ENCODE results near the gene GATC. TPM values are rescaled to one million over a fixed set of nuclear protein-coding genes. Genes with fewer than 3 reads are reported as not detected.

The GATC gene
- total RNA-seq, 1 donor from 2014 or later = 12.9 TPM

GRCh38 chr12:120490833-120491512 is 44.7 kb downstream of the GATC start:
- intact Hi-C loops (cut with DNase I) = no loop called here
- DNase-seq (ENCODE audit: low spot score) = no peak

GRCh38 chr12:120495186-120495730 is 49.0 kb downstream of the GATC start:
- intact Hi-C loops (cut with DNase I) = loop anchor here (5.0 kb wide), 1 partner anchor 37 kb away; the partner anchor contains the start of gene RNF10

GRCh38 chr12:120495731-120496412 is 49.6 kb downstream of the GATC start, which contains the start of gene DYNLL1:
Gene DYNLL1 (plus strand): TSS chr12:120496113. CDS start chr12:120496422, 309 bp downstream.
- DNase-seq (ENCODE audit: low spot score) = peak; percentile 98
- intact Hi-C loops (cut with DNase I) = loop anchor here (1.0 to 5.0 kb wide), 2 partner anchors 27 to 36 kb away; partner anchors contain the start of genes RNF10 and SRSF9

More at GRCh38 chr12:120495186-120495730, 49.0 kb downstream of the GATC start:
- DNase-seq (ENCODE audit: low spot score) = no peak

- intact Hi-C loops (cut with DNase I) = loop anchor here (1.0 to 5.0 kb wide), 2 partner anchors 27 to 36 kb away; partner anchors contain the start of genes RNF10 and SRSF9
- DNase-seq (ENCODE audit: low spot score) = peak; percentile 89
Measured at GRCh38 chr12:120496413-120497340, 50.4 kb downstream of the GATC start.

- intact Hi-C loops (cut with DNase I) = loop anchor here (5.0 kb wide), 1 partner anchor 35 kb away; the partner anchor contains the start of gene RNF10
Measured at GRCh38 chr12:120497524-120498150, 51.4 kb downstream of the GATC start.

GRCh38 chr12:120498870-120499515 is 52.7 kb downstream of the GATC start:
- intact Hi-C loops (cut with DNase I) = loop anchor here (5.0 kb wide), 1 partner anchor 33 kb away; the partner anchor contains the start of gene RNF10
- no peak for DNase-seq (ENCODE audit: low spot score)

More at GRCh38 chr12:120497524-120498150, 51.4 kb downstream of the GATC start:
- no peak for DNase-seq (ENCODE audit: low spot score)

GRCh38 chr12:120500581-120500980 is 54.3 kb downstream of the GATC start:
- intact Hi-C loops (cut with DNase I) = no loop called here
- DNase-seq (ENCODE audit: low spot score) = no peak

- intact Hi-C loops (cut with DNase I) = no loop called here
- DNase-seq (ENCODE audit: low spot score) = no peak
Measured at GRCh38 chr12:120504587-120504986, 58.3 kb downstream of the GATC start.

GRCh38 chr12:120508537-120508936 is 62.3 kb downstream of the GATC start:
- intact Hi-C loops (cut with DNase I) = no loop called here
- no peak for DNase-seq (ENCODE audit: low spot score)

Other genes with a start within 250 kb of the GATC start
- gene RPLP0, start 245.3 kb upstream of the GATC start, total RNA-seq = 594 TPM
- 73.8 TPM for gene PXN, start 180.7 kb upstream of the GATC start, total RNA-seq
- 27,323 TPM for gene RNU4-2, start 154.5 kb upstream of the GATC start, total RNA-seq
- 3,560 TPM for gene RNU4-1, start 153.2 kb upstream of the GATC start, total RNA-seq
- gene SIRT4, start 144.1 kb upstream of the GATC start, total RNA-seq = 2.4 TPM
- not detected for gene PLA2G1B, start 118.7 kb upstream of the GATC start, total RNA-seq
- gene MSI1, start 77.3 kb upstream of the GATC start, total RNA-seq = 9.7 TPM
- 232 TPM for gene COX6A1, start 8.3 kb upstream of the GATC start, total RNA-seq
- gene TRIAP1, start 60 bp upstream of the GATC start, total RNA-seq = 11.9 TPM
- 38.6 TPM for gene SRSF9, start 23.3 kb downstream of the GATC start, total RNA-seq
- 243 TPM for gene DYNLL1, start 49.7 kb downstream of the GATC start, total RNA-seq
- gene COQ5, start 82.7 kb downstream of the GATC start, total RNA-seq = 31.8 TPM
- 249 TPM for gene RNF10, start 87.9 kb downstream of the GATC start, total RNA-seq
- gene POP5, start 135.0 kb downstream of the GATC start, total RNA-seq = 36.5 TPM
- 2.8 TPM for gene CABP1, start 194.2 kb downstream of the GATC start, total RNA-seq
- gene MLEC, start 240.7 kb downstream of the GATC start, total RNA-seq = 103 TPM